Loucy (cell line): ENCODE data around the gene GHRHR.

Experiments used
- H2AFZ ChIP-seq: fragments of 200-600 bp; sonication (generic); 2 replicates; pipeline ENCODE4 v1.6.0; 2016; ENCODE audit warnings: antibody characterized with exemption, mild to moderate bottlenecking, low read length, moderate library complexity
- H3F3A ChIP-seq: fragments of 200-600 bp; 2 replicates; pipeline ENCODE4 v1.6.0; 2016; ENCODE audit warnings: antibody characterized with exemption, low read depth, mild to moderate bottlenecking
- H3K27me3 ChIP-seq: fragments of 200-600 bp; sonication (generic); 2 replicates; pipeline ENCODE4 v1.6.1; 2014; ENCODE audit warnings: low read length, mild to moderate bottlenecking; ENCODE audit not compliant: insufficient read depth, poor library complexity, severe bottlenecking
- H3K36me3 ChIP-seq: fragments of 200-600 bp; sonication (generic); 2 replicates; pipeline ENCODE4 v1.6.1; 2016; ENCODE audit warnings: low read length; ENCODE audit not compliant: insufficient read depth
- H3K4me1 ChIP-seq: fragments of 200-600 bp; sonication (generic); 2 replicates; pipeline ENCODE4 v1.5.1; 2014; ENCODE audit warnings: low read length, mild to moderate bottlenecking; ENCODE audit not compliant: insufficient read depth, poor library complexity, severe bottlenecking
- H3K4me2 ChIP-seq: fragments of 200-600 bp; sonication (generic); 2 replicates; pipeline ENCODE4 v1.6.0; 2014; ENCODE audit warnings: antibody characterized with exemption, low read length, low read depth, mild to moderate bottlenecking; ENCODE audit not compliant: poor library complexity, severe bottlenecking
- H3K4me3 ChIP-seq: fragments of 200-600 bp; sonication (generic); 2 replicates; pipeline ENCODE4 v1.5.1; 2014; ENCODE audit warnings: low read length, mild to moderate bottlenecking, mixed read lengths; ENCODE audit not compliant: poor library complexity, severe bottlenecking
- H3K79me2 ChIP-seq: fragments of 200-600 bp; sonication (generic); 2 replicates; pipeline ENCODE4 v1.6.1; 2014; ENCODE audit warnings: low read length; ENCODE audit not compliant: insufficient read depth
- H3K9ac ChIP-seq: fragments of 200-600 bp; sonication (generic); 2 replicates; pipeline ENCODE4 v1.6.0; 2014; ENCODE audit warnings: mild to moderate bottlenecking, low read depth, low read length, moderate library complexity; ENCODE audit not compliant: poor library complexity, severe bottlenecking
- H3K9me2 ChIP-seq: fragments of 200-600 bp; sonication (generic); replicated peaks from 2 replicates; pipeline ENCODE4 v1.6.1; 2016; ENCODE audit warnings: low read depth, low read length, mixed read lengths
- H3K9me3 ChIP-seq: fragments of 200-600 bp; sonication (generic); 2 replicates; pipeline ENCODE4 v1.6.1; 2014; ENCODE audit warnings: mild to moderate bottlenecking, antibody characterized with exemption, low read length, low read depth; ENCODE audit not compliant: insufficient read depth
- H4K20me1 ChIP-seq: fragments of 200-600 bp; sonication (generic); 2 replicates; pipeline ENCODE4 v1.6.0; 2014; ENCODE audit warnings: antibody characterized with exemption, low read length, mild to moderate bottlenecking; ENCODE audit not compliant: insufficient read depth, poor library complexity, severe bottlenecking
- EZH2phosphoT487 ChIP-seq: fragments of 200-600 bp; IDR thresholded peaks from 2 replicates; pipeline ENCODE4 v1.6.1; 2018; ENCODE audit warnings: antibody characterized with exemption, mild to moderate bottlenecking, moderate library complexity, borderline replicate concordance
- TF ChIP-seq, protein P1 (sequence below): fragments of 200-600 bp; sonication (generic); conservative IDR thresholded peaks from 2 replicates; pipeline ENCODE4 v1.5.1; 2014; ENCODE audit warnings: mild to moderate bottlenecking, antibody characterized with exemption, low read length

The GHRHR gene

DNA sequence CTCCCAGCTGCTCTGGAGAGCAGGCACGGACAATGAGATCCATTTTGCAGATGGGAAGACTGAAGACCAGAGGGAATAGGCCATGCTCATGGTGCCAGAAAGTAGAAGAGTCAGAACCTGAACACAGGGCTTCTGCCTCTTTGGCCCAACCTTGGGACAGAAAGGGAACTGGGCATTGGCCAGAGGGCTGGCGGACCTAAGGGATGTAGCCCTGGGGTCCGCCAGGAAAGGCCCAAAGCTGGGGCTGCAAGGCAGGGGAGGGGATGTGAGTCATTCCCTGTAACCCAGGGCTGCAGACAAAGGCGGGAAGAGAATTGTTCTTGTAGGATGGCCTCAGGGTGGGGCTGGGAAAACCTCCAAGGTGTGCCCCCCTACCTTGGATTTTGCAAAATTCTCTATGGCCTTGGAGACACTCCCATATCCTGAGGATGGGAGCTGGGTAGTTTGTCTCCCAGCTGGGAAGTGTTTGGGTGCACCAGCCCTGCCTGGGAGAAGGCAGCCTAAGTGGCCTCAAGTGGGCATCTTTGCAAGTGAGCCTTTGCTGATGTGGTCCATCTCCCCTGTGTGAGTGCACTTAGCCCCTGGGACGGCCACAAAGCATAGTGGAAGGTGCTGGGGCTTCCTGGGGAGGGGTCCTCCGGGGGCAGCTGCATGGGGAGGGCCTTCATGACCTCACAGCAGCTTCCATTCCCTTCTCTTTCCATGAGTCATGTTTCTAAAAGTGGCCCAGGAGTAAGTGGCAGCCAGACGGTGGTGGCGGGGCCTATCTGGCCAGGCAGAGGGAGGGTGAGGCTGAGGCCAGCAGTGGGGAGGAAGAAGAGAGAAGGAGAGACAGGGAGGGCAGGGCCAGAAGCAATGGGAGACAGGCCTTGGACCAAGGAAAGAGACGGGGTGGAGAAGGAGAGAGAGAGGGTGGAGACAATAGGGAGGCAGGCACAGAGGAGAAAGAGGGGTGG lies 42.9 kb upstream of the GHRHR start:
- Histone ChIP-seq H3K4me2 (no peak overlapping the region), H3K9me3 (no peaks in the 10 kb centered on the region), H3F3A (no peaks in the 10 kb centered on the region), H3K36me3 (no peaks in the 10 kb centered on the region), H3K4me3 (no peak overlapping the region), H2AFZ (no peak overlapping the region), H3K4me1 (no peaks in the 10 kb centered on the region), H3K9me2 (no peaks in the 10 kb centered on the region), H3K79me2 (no peaks in the 10 kb centered on the region), H3K9ac (no peak overlapping the region), H3K27me3 (no peaks in the 10 kb centered on the region), H4K20me1 (no peaks in the 10 kb centered on the region)
- no peak for TF ChIP-seq EZH2phosphoT487
- TF ChIP-seq, protein P1, sequence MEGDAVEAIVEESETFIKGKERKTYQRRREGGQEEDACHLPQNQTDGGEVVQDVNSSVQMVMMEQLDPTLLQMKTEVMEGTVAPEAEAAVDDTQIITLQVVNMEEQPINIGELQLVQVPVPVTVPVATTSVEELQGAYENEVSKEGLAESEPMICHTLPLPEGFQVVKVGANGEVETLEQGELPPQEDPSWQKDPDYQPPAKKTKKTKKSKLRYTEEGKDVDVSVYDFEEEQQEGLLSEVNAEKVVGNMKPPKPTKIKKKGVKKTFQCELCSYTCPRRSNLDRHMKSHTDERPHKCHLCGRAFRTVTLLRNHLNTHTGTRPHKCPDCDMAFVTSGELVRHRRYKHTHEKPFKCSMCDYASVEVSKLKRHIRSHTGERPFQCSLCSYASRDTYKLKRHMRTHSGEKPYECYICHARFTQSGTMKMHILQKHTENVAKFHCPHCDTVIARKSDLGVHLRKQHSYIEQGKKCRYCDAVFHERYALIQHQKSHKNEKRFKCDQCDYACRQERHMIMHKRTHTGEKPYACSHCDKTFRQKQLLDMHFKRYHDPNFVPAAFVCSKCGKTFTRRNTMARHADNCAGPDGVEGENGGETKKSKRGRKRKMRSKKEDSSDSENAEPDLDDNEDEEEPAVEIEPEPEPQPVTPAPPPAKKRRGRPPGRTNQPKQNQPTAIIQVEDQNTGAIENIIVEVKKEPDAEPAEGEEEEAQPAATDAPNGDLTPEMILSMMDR = no peak

GRCh38 chr7:30921540-30922401 lies 42.0 kb upstream of the GHRHR start:
- TF ChIP-seq, protein P1 = no peak
- no peak for TF ChIP-seq EZH2phosphoT487
- no peak overlapping the region for H3K4me3 ChIP-seq
- no peaks in the 10 kb centered on the region for H3F3A ChIP-seq
- H2AFZ ChIP-seq = no peak overlapping the region
- no peaks in the 10 kb centered on the region for H3K9me3 ChIP-seq
- no peaks in the 10 kb centered on the region for H3K27me3 ChIP-seq
- H4K20me1 ChIP-seq = no peaks in the 10 kb centered on the region
- H3K9ac ChIP-seq = no peak overlapping the region
- no peaks in the 10 kb centered on the region for H3K4me1 ChIP-seq
- H3K9me2 ChIP-seq = no peaks in the 10 kb centered on the region
- H3K36me3 ChIP-seq = no peaks in the 10 kb centered on the region
- no peak overlapping the region for H3K4me2 ChIP-seq
- no peaks in the 10 kb centered on the region for H3K79me2 ChIP-seq

DNA sequence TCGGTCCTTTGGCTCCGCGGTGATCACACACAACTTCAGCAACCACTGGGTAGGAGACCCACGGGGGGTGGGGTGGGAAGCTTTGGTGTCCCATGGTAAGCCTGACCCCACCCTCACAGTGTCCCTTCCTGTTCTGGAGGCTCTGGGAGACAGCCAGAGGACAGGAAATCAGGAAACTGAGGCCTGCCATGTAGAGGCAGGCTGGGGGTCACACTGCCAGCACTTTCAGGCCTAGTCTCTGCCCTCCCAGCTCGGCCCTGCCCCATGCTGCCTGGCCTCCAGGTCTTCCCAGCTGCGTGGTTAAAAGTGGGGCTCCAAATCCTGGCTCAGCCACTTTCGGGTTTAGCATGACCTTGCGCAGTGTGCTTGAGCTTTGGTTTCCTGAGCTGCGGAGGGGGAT lies 41.2 kb upstream of the GHRHR start:
- no peak overlapping the region for H3K4me2 ChIP-seq
- H3K79me2 ChIP-seq = no peaks in the 10 kb centered on the region
- no peak overlapping the region for H3K4me3 ChIP-seq
- no peak overlapping the region for H3K9ac ChIP-seq
- no peaks in the 10 kb centered on the region for H3K27me3 ChIP-seq
- H3K9me2 ChIP-seq = no peaks in the 10 kb centered on the region
- H4K20me1 ChIP-seq = no peaks in the 10 kb centered on the region
- TF ChIP-seq EZH2phosphoT487 = no peak
- TF ChIP-seq, protein P1 = no peak
- H2AFZ ChIP-seq = no peak overlapping the region
- H3F3A ChIP-seq = no peaks in the 10 kb centered on the region
- H3K4me1 ChIP-seq = no peaks in the 10 kb centered on the region
- no peaks in the 10 kb centered on the region for H3K36me3 ChIP-seq
- H3K9me3 ChIP-seq = no peaks in the 10 kb centered on the region
